Gastrocnemius medialis (tissue), 4 donors: Measurements from ENCODE around the gene USP32.

Source experiments
- POLR2A ChIP-seq, 2 donors: fragments of 450-650 bp; IDR thresholded peaks; one replicate each; pipeline ENCODE4 v1.6.1; 2017; ENCODE audit warnings: antibody characterized with exemption in 2 of 2, mild to moderate bottlenecking in 2 of 2, moderate library complexity in 2 of 2
- TF ChIP-seq, protein P1 (sequence below), 5 experiments: fragments of 450-650 bp in 3 of 5; fragments of 200-600 bp in 2 of 5; sonication (generic) in 2 of 5; IDR thresholded peaks in 4 of 5; conservative IDR thresholded peaks in 1 of 5; 1 replicate in 4 of 5; 2 replicates in 1 of 5; pipeline ENCODE4 v1.5.1; 2016 to 2019; ENCODE audit warnings: antibody characterized with exemption in 5 of 5, mild to moderate bottlenecking in 3 of 5, moderate library complexity in 3 of 5

GRCh38 chr17:60164697-60165096, 227.2 kb downstream of the USP32 start:
- TF ChIP-seq, protein P1, sequence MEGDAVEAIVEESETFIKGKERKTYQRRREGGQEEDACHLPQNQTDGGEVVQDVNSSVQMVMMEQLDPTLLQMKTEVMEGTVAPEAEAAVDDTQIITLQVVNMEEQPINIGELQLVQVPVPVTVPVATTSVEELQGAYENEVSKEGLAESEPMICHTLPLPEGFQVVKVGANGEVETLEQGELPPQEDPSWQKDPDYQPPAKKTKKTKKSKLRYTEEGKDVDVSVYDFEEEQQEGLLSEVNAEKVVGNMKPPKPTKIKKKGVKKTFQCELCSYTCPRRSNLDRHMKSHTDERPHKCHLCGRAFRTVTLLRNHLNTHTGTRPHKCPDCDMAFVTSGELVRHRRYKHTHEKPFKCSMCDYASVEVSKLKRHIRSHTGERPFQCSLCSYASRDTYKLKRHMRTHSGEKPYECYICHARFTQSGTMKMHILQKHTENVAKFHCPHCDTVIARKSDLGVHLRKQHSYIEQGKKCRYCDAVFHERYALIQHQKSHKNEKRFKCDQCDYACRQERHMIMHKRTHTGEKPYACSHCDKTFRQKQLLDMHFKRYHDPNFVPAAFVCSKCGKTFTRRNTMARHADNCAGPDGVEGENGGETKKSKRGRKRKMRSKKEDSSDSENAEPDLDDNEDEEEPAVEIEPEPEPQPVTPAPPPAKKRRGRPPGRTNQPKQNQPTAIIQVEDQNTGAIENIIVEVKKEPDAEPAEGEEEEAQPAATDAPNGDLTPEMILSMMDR (IDR thresholded peaks at IDR 0.05 in 4 of 5, conservative IDR thresholded peaks at IDR 0.05 in 1 of 5): no peak
- no peak for TF ChIP-seq POLR2A (IDR thresholded peaks at IDR 0.05)
